Kidney (tissue), 14 donors: ENCODE data around the gene CCDC80. TPM values are rescaled to one million over a fixed set of nuclear protein-coding genes. Genes with fewer than 3 reads are reported as not detected.
A peak's percentile ranks its signal among the peaks of the same experiment; 100 is the strongest.

Source experiments
- DNase-seq, 5 donors: peaks; one replicate each; pipeline ENCODE4 v3.0.0-alpha.2; 2013 to 2020
- FAIRE-seq: peaks from 2 replicates; lab custom pipeline; 2012; peaks lifted over from hg19 to GRCh38; lab: Jason Lieb, UNC
- H3K27ac ChIP-seq, 2 donors: one replicate each; pipeline ENCODE4 v1.7.0; 2013; ENCODE audit warnings: low read depth in 2 of 2, low read length in 2 of 2, inconsistent platforms in 1 of 2
- H3K27me3 ChIP-seq: one replicate; pipeline ENCODE4 v1.7.1; 2013; ENCODE audit warnings: low read length, inconsistent platforms; ENCODE audit not compliant: control insufficient read depth, insufficient read depth
- H3K36me3 ChIP-seq, 3 donors: one replicate each; pipeline versions ENCODE4 v1.7.0 to v1.7.1; 2013; ENCODE audit warnings: low read length in 3 of 3, control low read depth in 1 of 3, inconsistent platforms in 1 of 3; ENCODE audit not compliant: insufficient read depth in 3 of 3, control insufficient read depth in 2 of 3
- H3K4me1 ChIP-seq, 3 donors: one replicate each; pipeline versions ENCODE4 v1.7.0 to v1.7.1; 2013; ENCODE audit warnings: low read length in 3 of 3, inconsistent platforms in 1 of 3, low read depth in 1 of 3; ENCODE audit not compliant: control insufficient read depth in 2 of 3, insufficient read depth in 2 of 3
- H3K4me3 ChIP-seq, 3 donors: one replicate each; pipeline versions ENCODE4 v1.7.0 to v1.8.1; 2013; ENCODE audit warnings: low read length in 3 of 3, control low read depth in 1 of 3, inconsistent platforms in 1 of 3
- H3K9ac ChIP-seq, 3 donors: one replicate each; pipeline versions ENCODE4 v1.7.0 to v1.7.1; 2013; ENCODE audit warnings: low read length in 3 of 3, control low read depth in 1 of 3, inconsistent platforms in 1 of 3
- H3K9me3 ChIP-seq, 3 donors: one replicate each; pipeline versions ENCODE4 v1.7.0 to v1.7.1; 2013; ENCODE audit warnings: low read length in 3 of 3, control low read depth in 1 of 3, inconsistent platforms in 1 of 3; ENCODE audit not compliant: control insufficient read depth in 2 of 3, insufficient read depth in 1 of 3
- intact Hi-C: fragments of 100-400 bp; cut with DNase I; formaldehyde crosslinking; loops from one replicate; pipeline ENCODE4 v1.11.1; 2022
- polyA plus RNA-seq: library from polyadenylated mRNA; stranded (reverse); fragments of 350-450 nt; fragmentation: Illumina TruSeq; extraction: RNeasy Lipid Tissue Mini Kit (QIAGEN cat#74804); gene quantifications from one replicate; pipeline ENCODE4 v1.2.3, GENCODE V29; 2014; ENCODE audit warnings: low read depth, low replicate concordance; ENCODE audit not compliant: insufficient read depth
- total RNA-seq: library from RNA; stranded (reverse); fragmentation: NEBNext Ultra II Directional; extraction: Animal tissue kit (Norgen Biotek cat#: 25700); gene quantifications from one replicate; pipeline ENCODE4 v1.2.1, GENCODE V29; 2021
- TF ChIP-seq, protein P1 (sequence below): IDR thresholded peaks from 3 replicates; pipeline ENCODE4 v1.5.1; 2012; ENCODE audit warnings: mild to moderate bottlenecking, moderate library complexity, borderline replicate concordance; ENCODE audit not compliant: insufficient read depth; ENCODE audit errors: extremely low read depth
- donor health status: control.
- donor health status: control.
- donor health status: control.
- donor health status: control.
- donor health status: control.
- donor health status: DM: yes; HTN: yes; CAD: no.
- donor health status: Normal renal cell carcinoma (clear cell type).

CCDC80 gene
- total and polyA plus RNA-seq, 2 donors from 2014 or later: 12.0 to 57.5 TPM

DNA sequence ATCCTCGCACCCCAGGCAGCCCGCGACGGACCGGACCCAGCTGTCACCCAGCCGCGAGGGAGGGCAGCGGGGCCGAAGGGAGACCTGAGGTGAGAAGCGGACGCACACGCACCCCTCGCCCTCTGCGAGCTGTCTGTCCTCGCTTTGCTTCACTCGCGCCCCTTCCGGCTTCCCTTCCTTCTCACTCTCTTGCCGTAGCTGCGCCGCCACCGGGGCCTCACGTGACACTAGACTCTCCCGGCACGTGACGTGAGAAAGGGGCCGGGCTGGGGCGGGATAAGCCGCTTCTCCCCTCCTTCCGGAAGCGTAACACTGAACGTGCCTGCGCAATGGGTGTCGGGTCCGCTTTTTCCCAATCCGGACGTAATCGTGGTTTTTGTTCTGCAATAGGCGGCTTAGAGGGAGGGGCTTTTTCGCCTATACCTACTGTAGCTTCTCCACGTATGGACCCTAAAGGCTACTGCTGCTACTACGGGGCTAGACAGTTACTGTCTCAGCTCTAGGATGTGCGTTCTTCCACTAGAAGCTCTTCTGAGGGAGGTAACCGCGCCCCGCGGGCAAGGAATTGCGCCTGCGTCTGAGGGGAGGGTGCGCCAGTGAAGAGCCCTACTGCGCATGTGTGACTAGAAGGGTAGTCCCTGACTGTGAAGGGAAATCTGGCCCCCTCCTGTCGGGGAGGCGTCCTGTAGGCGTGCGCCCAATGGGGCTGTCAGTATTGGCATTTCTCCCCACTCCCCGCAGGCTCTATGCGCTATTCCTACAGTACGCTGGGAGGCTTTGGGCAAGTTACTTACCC is 79.0 kb downstream of the CCDC80 start, which contains the start of the genes ATG3 and SLC35A5:
ATG3 (minus strand) TSS at position 229 of the 796 bp plus-strand sequence. CDS start 434 bp downstream, outside the sequence.
SLC35A5 (plus strand) TSS at position 312 of the 796 bp plus-strand sequence. CDS start 1,359 bp downstream, outside the sequence.
- Histone ChIP-seq H3K27me3 (no peaks in the 10 kb centered on the region), H3K27ac (peak within 1 kb of the TSS; percentile 98 to 99), H3K9me3 (no peaks in the 10 kb centered on the region), H3K9ac (peak within 1 kb of the TSS; percentile 97 to 98 (median 98)), H3K36me3 (no peaks in the 10 kb centered on the region), H3K4me3 (peak within 1 kb of the TSS; percentile 98 to 100 (median 99)), H3K4me1 (peaks cover 4 to 20% (median 6%) of the 10 kb centered on the region in 3 donors)
- FAIRE-seq: no peak
- TF ChIP-seq, protein P1, sequence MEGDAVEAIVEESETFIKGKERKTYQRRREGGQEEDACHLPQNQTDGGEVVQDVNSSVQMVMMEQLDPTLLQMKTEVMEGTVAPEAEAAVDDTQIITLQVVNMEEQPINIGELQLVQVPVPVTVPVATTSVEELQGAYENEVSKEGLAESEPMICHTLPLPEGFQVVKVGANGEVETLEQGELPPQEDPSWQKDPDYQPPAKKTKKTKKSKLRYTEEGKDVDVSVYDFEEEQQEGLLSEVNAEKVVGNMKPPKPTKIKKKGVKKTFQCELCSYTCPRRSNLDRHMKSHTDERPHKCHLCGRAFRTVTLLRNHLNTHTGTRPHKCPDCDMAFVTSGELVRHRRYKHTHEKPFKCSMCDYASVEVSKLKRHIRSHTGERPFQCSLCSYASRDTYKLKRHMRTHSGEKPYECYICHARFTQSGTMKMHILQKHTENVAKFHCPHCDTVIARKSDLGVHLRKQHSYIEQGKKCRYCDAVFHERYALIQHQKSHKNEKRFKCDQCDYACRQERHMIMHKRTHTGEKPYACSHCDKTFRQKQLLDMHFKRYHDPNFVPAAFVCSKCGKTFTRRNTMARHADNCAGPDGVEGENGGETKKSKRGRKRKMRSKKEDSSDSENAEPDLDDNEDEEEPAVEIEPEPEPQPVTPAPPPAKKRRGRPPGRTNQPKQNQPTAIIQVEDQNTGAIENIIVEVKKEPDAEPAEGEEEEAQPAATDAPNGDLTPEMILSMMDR: peak; percentile 5
- intact Hi-C loops: no loop called here
- peak; percentile 99 to 100 (median 99) for DNase-seq

DNA sequence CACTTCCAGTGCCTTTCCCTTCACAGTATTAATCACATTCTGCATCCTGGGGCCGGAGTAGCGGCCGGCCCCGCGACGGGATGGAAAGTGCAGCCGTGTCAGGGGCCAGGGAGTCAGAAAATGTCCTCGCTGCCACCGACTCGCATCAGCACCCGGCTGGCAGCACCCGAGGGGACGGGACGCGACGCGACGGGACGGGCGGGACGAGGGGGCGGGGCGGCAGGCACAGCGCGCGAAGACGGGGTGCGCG is 79.5 kb downstream of the CCDC80 start:
- Histone ChIP-seq H3K27ac (peak overlapping the region; percentile 98 to 99), H3K27me3 (no peaks in the 10 kb centered on the region), H3K9ac (peak overlapping the region; percentile 90 to 98 (median 98)), H3K9me3 (no peaks in the 10 kb centered on the region), H3K36me3 (no peaks in the 10 kb centered on the region), H3K4me1 (peaks cover 4 to 20% (median 6%) of the 10 kb centered on the region in 3 donors), H3K4me3 (peak overlapping the region; percentile 84 to 100 (median 99))
- FAIRE-seq (no peak), DNase-seq (no peak)
- intact Hi-C loops: no loop called here
- TF ChIP-seq, protein P1: no peak

- no peaks in the 10 kb centered on the region for H3K36me3 ChIP-seq
- TF ChIP-seq, protein P1: no peak
- peak overlapping the region; percentile 98 to 99 for H3K27ac ChIP-seq
- peak overlapping the region; percentile 90 to 98 (median 98) for H3K9ac ChIP-seq
- peak; percentile 83 to 94 (median 85) for DNase-seq
- intact Hi-C loops: no loop called here
- no peaks in the 10 kb centered on the region for H3K27me3 ChIP-seq
- FAIRE-seq: no peak
- H3K4me3 ChIP-seq: peak overlapping the region; percentile 84 to 100 (median 99)
- peaks cover 4 to 20% (median 6%) of the 10 kb centered on the region in 3 donors for H3K4me1 ChIP-seq
- H3K9me3 ChIP-seq: no peaks in the 10 kb centered on the region
Measured at GRCh38 chr3:112560721-112561483, 80.0 kb downstream of the CCDC80 start.
